ENCODE measurements around the gene DYNC2LI1. TPM values are rescaled to one million over a fixed set of nuclear protein-coding genes. Genes with fewer than 3 reads are reported as not detected.

The DYNC2LI1 gene

GRCh38 chr2:43853141-43854081 lies 79.6 kb downstream of the DYNC2LI1 start:
- Histone ChIP-seq H4K8ac (ENCODE audit: low read depth, low read length) (no peak overlapping the region), H3K9ac (ENCODE audit: low read length) (no peak overlapping the region), H3K27ac (ENCODE audit: low read depth, low read length) (no peak overlapping the region), H3K4ac (ENCODE audit: low read depth, low read length) (no peak overlapping the region), H3K4me1 (ENCODE audit: control insufficient read depth, low read depth, low read length) (no peaks in the 10 kb centered on the region), H3K18ac (ENCODE audit: low read length) (no peak overlapping the region), H3K79me2 (ENCODE audit: control insufficient read depth, insufficient read depth, low read length) (no peaks in the 10 kb centered on the region), H2BK5ac (ENCODE audit: low read length) (no peak overlapping the region), H2BK15ac (replicated peaks; ENCODE audit: low read depth) (no peak overlapping the region), H2BK120ac (ENCODE audit: low read depth, low read length) (no peak overlapping the region), H3K36me3 (ENCODE audit: control insufficient read depth, insufficient read depth, low read length) (no peaks in the 10 kb centered on the region), H3K4me3 (ENCODE audit: low read length) (no peak overlapping the region), H2AK5ac (ENCODE audit: low read length) (no peak overlapping the region), H4K5ac (ENCODE audit: low read length) (no peak overlapping the region), H3K79me1 (ENCODE audit: low read length) (no peaks in the 10 kb centered on the region), H3K56ac (ENCODE audit: low read length) (no peak overlapping the region), H3K27me3 (ENCODE audit: insufficient read depth, low read length, poor library complexity) (no peaks in the 10 kb centered on the region), H3K4me2 (ENCODE audit: low read length) (no peak overlapping the region), H3K23ac (ENCODE audit: low read length) (no peak overlapping the region)
- no CpG with 5 or more reads among the region's 10 CpGs for WGBS (ENCODE audit: extremely low coverage, insufficient coverage, low lambda C conversion rate)
- no peak for DNase-seq

- H3K4me1 ChIP-seq (ENCODE audit: control insufficient read depth, low read depth, low read length) = no peaks in the 10 kb centered on the region
- H3K56ac ChIP-seq (ENCODE audit: low read length) = no peak overlapping the region
- H3K79me2 ChIP-seq (ENCODE audit: control insufficient read depth, insufficient read depth, low read length) = no peaks in the 10 kb centered on the region
- H3K27ac ChIP-seq (ENCODE audit: low read depth, low read length) = no peak overlapping the region
- no peak overlapping the region for H2BK5ac ChIP-seq (ENCODE audit: low read length)
- no peak overlapping the region for H4K5ac ChIP-seq (ENCODE audit: low read length)
- no peak for DNase-seq
- no peak overlapping the region for H2BK120ac ChIP-seq (ENCODE audit: low read depth, low read length)
- H3K36me3 ChIP-seq (ENCODE audit: control insufficient read depth, insufficient read depth, low read length) = no peaks in the 10 kb centered on the region
- H3K9ac ChIP-seq (ENCODE audit: low read length) = no peak overlapping the region
- no peak overlapping the region for H2BK15ac ChIP-seq (replicated peaks; ENCODE audit: low read depth)
- no peak overlapping the region for H2AK5ac ChIP-seq (ENCODE audit: low read length)
- no peak overlapping the region for H3K4ac ChIP-seq (ENCODE audit: low read depth, low read length)
- no peaks in the 10 kb centered on the region for H3K27me3 ChIP-seq (ENCODE audit: insufficient read depth, low read length, poor library complexity)
- no peak overlapping the region for H4K8ac ChIP-seq (ENCODE audit: low read depth, low read length)
- H3K23ac ChIP-seq (ENCODE audit: low read length) = no peak overlapping the region
- no peak overlapping the region for H3K4me3 ChIP-seq (ENCODE audit: low read length)
- H3K79me1 ChIP-seq (ENCODE audit: low read length) = no peaks in the 10 kb centered on the region
- no peak overlapping the region for H3K18ac ChIP-seq (ENCODE audit: low read length)
- H3K4me2 ChIP-seq (ENCODE audit: low read length) = no peak overlapping the region
- WGBS (ENCODE audit: extremely low coverage, insufficient coverage, low lambda C conversion rate) = no CpG with 5 or more reads among the region's 3 CpGs
Observed at GRCh38 chr2:43854671-43855070, 80.8 kb downstream of the DYNC2LI1 start.

- Histone ChIP-seq H4K5ac (ENCODE audit: low read length) (no peak overlapping the region), H3K56ac (ENCODE audit: low read length) (no peak overlapping the region), H3K4me2 (ENCODE audit: low read length) (no peak overlapping the region), H3K4ac (ENCODE audit: low read depth, low read length) (no peak overlapping the region), H3K79me1 (ENCODE audit: low read length) (no peaks in the 10 kb centered on the region), H3K36me3 (ENCODE audit: control insufficient read depth, insufficient read depth, low read length) (no peaks in the 10 kb centered on the region), H3K27ac (ENCODE audit: low read depth, low read length) (no peak overlapping the region), H3K4me3 (ENCODE audit: low read length) (no peak overlapping the region), H3K4me1 (ENCODE audit: control insufficient read depth, low read depth, low read length) (no peaks in the 10 kb centered on the region), H2AK5ac (ENCODE audit: low read length) (no peak overlapping the region), H3K27me3 (ENCODE audit: insufficient read depth, low read length, poor library complexity) (peaks cover under 1% of the 10 kb centered on the region), H2BK15ac (replicated peaks; ENCODE audit: low read depth) (no peak overlapping the region), H3K18ac (ENCODE audit: low read length) (no peak overlapping the region), H3K23ac (ENCODE audit: low read length) (no peak overlapping the region), H3K79me2 (ENCODE audit: control insufficient read depth, insufficient read depth, low read length) (no peaks in the 10 kb centered on the region), H4K8ac (ENCODE audit: low read depth, low read length) (no peak overlapping the region), H2BK5ac (ENCODE audit: low read length) (no peak overlapping the region), H3K9ac (ENCODE audit: low read length) (no peak overlapping the region), H2BK120ac (ENCODE audit: low read depth, low read length) (no peak overlapping the region)
- WGBS (ENCODE audit: extremely low coverage, insufficient coverage, low lambda C conversion rate) = no CpG with 5 or more reads among the region's 2 CpGs
- DNase-seq = peak; percentile 33
Observed at GRCh38 chr2:43855292-43855691, 81.5 kb downstream of the DYNC2LI1 start.

Small RNAs within 50 kb of the gene (small RNA-seq; reads per million reads assigned to genes)
- not detected for gene RN7SKP66 (ENCODE audit: insufficient read depth)
